ENCODE measurements around the gene HS1BP3.

DNA sequence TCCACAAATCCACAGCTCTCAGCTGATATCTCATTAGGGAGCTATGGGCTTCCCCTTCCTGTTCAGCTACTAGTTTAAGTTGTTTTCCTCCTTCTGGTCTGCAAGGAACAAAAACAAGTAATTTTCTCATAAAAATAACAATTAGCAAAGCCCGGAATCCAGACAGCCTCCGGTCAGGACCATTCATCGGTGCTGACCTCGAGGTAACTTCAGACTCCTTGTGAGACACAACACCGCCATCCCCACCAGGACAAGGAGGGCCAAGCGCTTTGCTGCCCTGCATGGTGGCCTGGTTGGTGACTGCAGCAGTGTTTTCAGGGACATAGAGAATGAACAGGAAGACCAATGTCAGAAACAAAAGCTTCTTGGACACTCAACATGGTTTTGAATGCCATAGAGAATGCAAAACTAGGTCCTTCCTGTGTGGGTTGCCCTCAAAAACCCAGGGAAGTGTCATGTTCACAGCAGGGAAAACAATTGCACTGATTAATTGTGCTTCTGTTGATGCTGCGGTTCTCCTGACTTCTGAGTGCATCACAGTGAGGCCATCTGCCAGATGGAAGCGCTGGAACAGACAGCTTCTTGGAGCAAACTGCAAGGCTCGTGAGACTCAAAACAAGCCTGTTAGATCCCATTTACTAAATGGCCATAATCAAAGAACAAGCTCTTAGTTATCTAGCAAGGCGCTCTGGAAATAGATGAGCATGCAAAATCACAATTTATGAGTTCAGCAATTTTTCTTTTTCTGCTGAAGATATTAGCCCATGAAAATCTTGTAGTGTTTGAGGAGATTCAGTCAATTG is 77.1 kb downstream of the HS1BP3 start:
- TF ChIP-seq NFRKB (IDR thresholded peaks at IDR 0.05) (no peak), ELF1 (CRISPR knock-in tag; IDR thresholded peaks at IDR 0.05) (no peak), POLR2AphosphoS5 (IDR thresholded peaks at IDR 0.05; ENCODE audit: low read depth, low read length) (no peak), PHF8 (CRISPR knock-in tag; IDR thresholded peaks at IDR 0.05) (no peak), ZNF264 (CRISPR knock-in tag; IDR thresholded peaks at IDR 0.05) (no peak), NCOR1 (IDR thresholded peaks at IDR 0.05; ENCODE audit: borderline replicate concordance, low read length) (no peak), ERF (CRISPR knock-in tag; IDR thresholded peaks at IDR 0.05) (no peak), DNMT3B (CRISPR knock-in tag; conservative IDR thresholded peaks at IDR 0.05) (no peak), MZF1 (CRISPR knock-in tag; IDR thresholded peaks at IDR 0.05; ENCODE audit: borderline replicate concordance) (no peak), PCBP1 (IDR thresholded peaks at IDR 0.05; ENCODE audit: borderline replicate concordance, low read depth, low read length) (no peak), TP53 (CRISPR knock-in tag; conservative IDR thresholded peaks at IDR 0.05) (no peak), FOXK1 (CRISPR knock-in tag; IDR thresholded peaks at IDR 0.05; ENCODE audit: borderline replicate concordance, low read depth) (no peak), POLR2A (IDR thresholded peaks at IDR 0.05; ENCODE audit: insufficient read depth in 1 of 2, low read depth in 2 of 2, low read length in 2 of 2) (no peak)
- TF ChIP-seq, protein P1, sequence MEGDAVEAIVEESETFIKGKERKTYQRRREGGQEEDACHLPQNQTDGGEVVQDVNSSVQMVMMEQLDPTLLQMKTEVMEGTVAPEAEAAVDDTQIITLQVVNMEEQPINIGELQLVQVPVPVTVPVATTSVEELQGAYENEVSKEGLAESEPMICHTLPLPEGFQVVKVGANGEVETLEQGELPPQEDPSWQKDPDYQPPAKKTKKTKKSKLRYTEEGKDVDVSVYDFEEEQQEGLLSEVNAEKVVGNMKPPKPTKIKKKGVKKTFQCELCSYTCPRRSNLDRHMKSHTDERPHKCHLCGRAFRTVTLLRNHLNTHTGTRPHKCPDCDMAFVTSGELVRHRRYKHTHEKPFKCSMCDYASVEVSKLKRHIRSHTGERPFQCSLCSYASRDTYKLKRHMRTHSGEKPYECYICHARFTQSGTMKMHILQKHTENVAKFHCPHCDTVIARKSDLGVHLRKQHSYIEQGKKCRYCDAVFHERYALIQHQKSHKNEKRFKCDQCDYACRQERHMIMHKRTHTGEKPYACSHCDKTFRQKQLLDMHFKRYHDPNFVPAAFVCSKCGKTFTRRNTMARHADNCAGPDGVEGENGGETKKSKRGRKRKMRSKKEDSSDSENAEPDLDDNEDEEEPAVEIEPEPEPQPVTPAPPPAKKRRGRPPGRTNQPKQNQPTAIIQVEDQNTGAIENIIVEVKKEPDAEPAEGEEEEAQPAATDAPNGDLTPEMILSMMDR (CRISPR knock-in tag; IDR thresholded peaks at IDR 0.05) = no peak

Measured in HepG2 (cell line).